GM12865 (cell line): ENCODE measurements around the gene TMOD1.

Experiments used
- DNase-seq: peaks from one replicate; pipeline ENCODE4 v3.0.0; 2010; ENCODE audit warnings: low read depth
- H3K4me3 ChIP-seq: 2 replicates; pipeline ENCODE4 v1.5.1; 2011; ENCODE audit warnings: mild to moderate bottlenecking, low read depth, low read length, control low read depth
- TF ChIP-seq, protein P1 (sequence below): IDR thresholded peaks from 2 replicates; pipeline ENCODE4 v1.5.1; 2011; ENCODE audit warnings: low read length, control low read depth, low read depth, inconsistent platforms; ENCODE audit not compliant: insufficient read depth; ENCODE audit errors: missing control alignments

Gene TMOD1

DNA sequence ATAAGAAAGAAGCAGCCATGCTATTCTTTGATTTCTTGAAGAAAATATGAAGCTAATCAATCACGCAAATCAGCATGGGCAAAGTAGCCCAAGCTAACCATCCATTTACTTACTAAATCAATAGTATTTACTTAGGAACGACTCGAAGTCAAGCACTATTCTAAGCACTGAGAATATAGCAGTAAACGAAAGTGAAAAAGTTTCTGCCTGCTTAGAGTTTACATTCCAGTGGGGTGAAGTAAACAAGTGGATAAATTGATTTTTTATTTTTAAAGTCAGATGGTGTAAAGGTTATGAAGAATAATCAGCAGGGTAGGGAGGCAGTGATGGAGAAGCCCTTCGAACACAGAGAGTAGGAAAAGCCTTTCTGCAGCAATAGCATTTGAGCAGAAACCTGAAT lies 126.2 kb downstream of the TMOD1 start:
- no peak for DNase-seq

DNA sequence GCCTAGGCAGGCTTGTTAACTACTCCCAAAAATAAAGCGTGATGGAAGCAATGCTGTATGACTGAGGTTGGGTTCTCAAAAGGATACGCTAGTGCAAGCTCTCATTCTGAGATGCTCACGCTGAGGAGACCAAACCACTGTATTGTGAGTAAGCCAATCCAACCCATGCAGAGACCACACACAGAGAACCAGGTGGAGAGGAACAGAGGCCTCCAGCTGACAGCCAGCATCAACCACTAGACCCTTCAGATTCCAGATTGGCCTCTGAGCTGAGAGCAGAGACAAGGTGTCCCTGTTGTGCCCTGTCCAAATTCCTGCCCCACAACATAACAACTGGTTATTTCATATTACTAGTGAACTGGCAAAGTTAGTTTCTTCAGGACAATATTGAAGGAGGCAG lies 127.2 kb downstream of the TMOD1 start:
- no peak for DNase-seq
- TF ChIP-seq, protein P1, sequence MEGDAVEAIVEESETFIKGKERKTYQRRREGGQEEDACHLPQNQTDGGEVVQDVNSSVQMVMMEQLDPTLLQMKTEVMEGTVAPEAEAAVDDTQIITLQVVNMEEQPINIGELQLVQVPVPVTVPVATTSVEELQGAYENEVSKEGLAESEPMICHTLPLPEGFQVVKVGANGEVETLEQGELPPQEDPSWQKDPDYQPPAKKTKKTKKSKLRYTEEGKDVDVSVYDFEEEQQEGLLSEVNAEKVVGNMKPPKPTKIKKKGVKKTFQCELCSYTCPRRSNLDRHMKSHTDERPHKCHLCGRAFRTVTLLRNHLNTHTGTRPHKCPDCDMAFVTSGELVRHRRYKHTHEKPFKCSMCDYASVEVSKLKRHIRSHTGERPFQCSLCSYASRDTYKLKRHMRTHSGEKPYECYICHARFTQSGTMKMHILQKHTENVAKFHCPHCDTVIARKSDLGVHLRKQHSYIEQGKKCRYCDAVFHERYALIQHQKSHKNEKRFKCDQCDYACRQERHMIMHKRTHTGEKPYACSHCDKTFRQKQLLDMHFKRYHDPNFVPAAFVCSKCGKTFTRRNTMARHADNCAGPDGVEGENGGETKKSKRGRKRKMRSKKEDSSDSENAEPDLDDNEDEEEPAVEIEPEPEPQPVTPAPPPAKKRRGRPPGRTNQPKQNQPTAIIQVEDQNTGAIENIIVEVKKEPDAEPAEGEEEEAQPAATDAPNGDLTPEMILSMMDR = no peak
- H3K4me3 ChIP-seq = no peak overlapping the region

More for the DNA sequence above, 126.2 kb downstream of the TMOD1 start:
- H3K4me3 ChIP-seq = no peak overlapping the region
- TF ChIP-seq, protein P1 = no peak

DNA sequence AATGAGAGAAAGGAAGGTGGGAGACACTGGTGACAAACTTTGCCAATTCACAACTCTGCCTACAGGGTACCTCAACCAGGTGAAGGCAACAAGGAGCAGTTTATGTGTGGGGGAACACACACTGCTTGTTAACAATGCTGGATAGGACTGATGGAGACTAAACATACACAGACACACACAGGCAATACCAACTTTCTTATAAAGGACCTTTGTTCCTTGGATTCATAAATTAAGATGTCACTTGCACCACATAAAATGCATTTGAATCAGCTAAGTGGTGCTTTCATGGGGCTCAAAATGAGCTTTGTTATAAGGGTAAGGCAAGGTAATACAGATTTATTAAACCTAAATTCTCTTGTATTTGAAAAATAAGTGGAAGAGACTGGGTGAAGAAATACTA lies 127.7 kb downstream of the TMOD1 start:
- no peak overlapping the region for H3K4me3 ChIP-seq
- TF ChIP-seq, protein P1 = no peak
- no peak for DNase-seq

DNA sequence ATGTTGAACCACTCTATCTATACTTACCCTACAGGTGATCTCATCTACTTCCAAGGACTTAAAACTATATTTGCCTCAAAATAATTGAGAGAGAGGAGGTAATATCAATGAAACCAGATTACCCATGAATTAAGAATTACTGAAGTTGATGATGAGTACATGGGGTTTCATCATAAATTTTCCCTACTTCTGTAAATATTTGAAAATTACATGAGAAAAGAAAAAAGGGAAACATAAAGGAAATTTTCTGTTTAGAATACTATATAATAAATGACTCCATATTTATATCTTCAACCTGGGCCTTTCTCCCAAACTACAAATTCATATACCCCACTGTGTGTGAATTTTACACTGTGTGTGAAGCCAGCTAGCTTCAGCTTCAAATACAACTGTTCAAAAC lies 129.1 kb downstream of the TMOD1 start:
- H3K4me3 ChIP-seq = no peak overlapping the region
- TF ChIP-seq, protein P1 = no peak
- no peak for DNase-seq

DNA sequence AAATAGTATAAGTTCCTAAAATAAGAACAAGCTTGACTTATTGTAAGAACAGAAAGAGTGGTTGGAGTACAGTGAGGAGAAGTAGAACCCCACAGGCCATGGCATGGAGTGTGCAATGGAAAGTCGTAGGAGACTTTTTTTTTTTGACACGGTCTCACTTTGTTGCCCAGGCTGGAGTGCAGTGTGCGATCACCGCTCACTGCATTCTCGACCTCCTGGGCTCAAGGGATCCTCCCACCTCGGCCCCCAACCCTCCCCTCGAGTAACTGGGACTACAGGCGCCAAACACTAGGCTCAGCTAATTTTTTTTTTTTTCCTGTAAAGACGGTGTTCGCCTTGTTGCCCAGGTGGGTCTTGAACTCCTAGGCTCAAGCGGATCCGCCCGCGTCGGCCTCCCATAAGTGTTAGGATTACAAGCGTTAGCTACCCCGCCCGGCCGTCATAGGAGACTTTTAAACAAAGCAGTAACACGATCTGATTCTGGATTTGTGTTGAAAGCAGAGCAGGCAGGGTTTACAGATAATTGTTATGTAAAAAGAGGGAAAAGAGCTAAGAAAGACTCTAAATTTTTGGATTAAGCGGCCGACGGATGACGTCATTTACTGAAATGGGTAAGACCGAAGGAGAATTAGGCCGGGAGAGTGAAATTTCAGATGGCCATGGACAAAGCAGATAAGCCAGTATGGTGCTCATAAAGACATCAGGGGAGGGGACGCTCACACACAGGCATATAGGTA lies 130.9 kb downstream of the TMOD1 start:
- no peak for DNase-seq
- TF ChIP-seq, protein P1 = no peak
- H3K4me3 ChIP-seq = peak overlapping the region; percentile 100

DNA sequence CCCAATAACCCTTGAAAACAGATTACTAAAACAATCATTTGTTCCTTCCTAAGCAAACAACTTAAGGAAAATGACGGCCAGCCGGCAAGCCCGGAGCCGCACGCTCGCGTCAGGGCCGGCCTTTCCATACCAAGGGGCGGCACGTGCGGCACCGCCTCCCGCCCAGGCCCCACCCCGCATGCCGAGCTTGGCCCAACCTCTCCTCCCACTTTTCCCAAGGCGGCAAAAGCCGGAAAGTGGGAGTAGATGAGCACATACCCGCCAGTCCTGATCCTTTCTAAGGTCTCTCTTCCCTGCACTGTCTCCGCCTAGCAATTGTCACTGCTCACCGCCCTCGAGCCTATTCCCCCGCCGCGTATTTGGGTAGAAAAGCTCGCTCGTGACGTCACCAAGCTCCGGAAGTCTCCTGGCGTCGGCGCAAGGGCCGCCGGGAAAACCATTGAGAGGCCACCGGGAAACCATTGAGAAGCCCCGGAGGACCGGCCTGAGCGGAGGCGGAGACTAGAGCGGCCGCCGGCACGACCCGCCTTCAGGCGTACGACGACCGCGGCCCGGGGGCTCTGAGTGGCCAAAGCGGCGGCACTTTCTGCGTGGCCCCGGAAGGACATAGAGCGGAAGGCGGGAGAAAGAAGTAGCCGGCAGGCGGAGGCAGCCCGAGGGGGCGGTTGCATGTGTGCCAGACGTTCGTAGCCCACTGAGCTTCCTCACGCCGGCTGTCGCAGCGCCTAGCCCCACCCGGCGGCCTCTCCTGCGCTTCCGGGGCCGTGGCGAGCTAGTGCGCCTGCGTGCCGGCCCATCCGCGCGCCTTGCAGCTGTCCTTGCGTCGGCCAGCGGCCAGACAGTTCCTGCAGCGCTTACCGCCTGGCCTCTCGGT lies 131.8 kb downstream of the TMOD1 start, which contains the start of the genes NCBP1 and TSTD2:
NCBP1 (plus strand) TSS at position 837 of the 874 bp plus-strand sequence. CDS start 61 bp downstream, outside the sequence.
TSTD2 (minus strand) TSS at position 384 of the 874 bp plus-strand sequence. CDS start 5,806 bp downstream, outside the sequence.
- peak within 1 kb of the TSS; percentile 100 for H3K4me3 ChIP-seq
- DNase-seq = peak; percentile 99
- TF ChIP-seq, protein P1 = no peak
